ENCODE data around the gene ARMC5.

- TF ChIP-seq CTCF (IDR thresholded peaks at IDR 0.05) (peak; percentile 67), EZH2phosphoT487 (IDR thresholded peaks at IDR 0.05) (no peak)
Measured at GRCh38 chr16:31460582-31461002, 1.3 kb downstream of the ARMC5 start.
